ENCODE data around the gene SLC16A1.

The SLC16A1 gene

GRCh38 chr1:112955773-112956543 is at the start of gene SLC16A1:
SLC16A1 (minus strand) TSS chr1:112956196; CDS start chr1:112929308, 26,888 bp downstream.
- DNase-seq (ENCODE audit: low read depth, low spot score), result peak; percentile 63
- TF ChIP-seq CTCF (IDR thresholded peaks at IDR 0.05; ENCODE audit: insufficient read depth, low read length, missing control alignments), result peak; percentile 51
- peak within 1 kb of the TSS; percentile 95 for H3K4me3 ChIP-seq (ENCODE audit: low read depth, low read length)
- ChIA-PET CTCF (interaction anchor here (0.9 to 2.3 kb wide), 11 partner anchors 11 to 240 kb away, joined by 3 to 7 read pairs (median 4); partner anchors contain the start of gene LRIG2), POLR2A (interaction anchor here (0.7 to 1.3 kb wide), 20 partner anchors 12 to 251 kb away, joined by 3 to 15 read pairs (median 5); partner anchors contain the start of gene LRIG2)

- POLR2A ChIA-PET, result no interaction called here
- no peak overlapping the region for H3K4me3 ChIP-seq (ENCODE audit: low read depth, low read length)
- DNase-seq (ENCODE audit: low read depth, low spot score), result no peak
- CTCF ChIA-PET, result interaction anchor here (1.3 to 1.7 kb wide), 2 partner anchors 69 to 287 kb away, joined by 3 to 6 read pairs; partner anchors contain the start of gene LRIG2
- no peak for TF ChIP-seq CTCF (IDR thresholded peaks at IDR 0.05; ENCODE audit: insufficient read depth, low read length, missing control alignments)
Measured at GRCh38 chr1:113003751-113004690, 48.0 kb upstream of the SLC16A1 start.

GRCh38 chr1:113002297-113002696 is 46.3 kb upstream of the SLC16A1 start:
- ChIA-PET POLR2A (no interaction called here), CTCF (interaction anchor here (1.7 kb wide), 1 partner anchor 70 kb away, joined by 6 read pairs; the partner anchor contains the start of gene LRIG2)
- DNase-seq (ENCODE audit: low read depth, low spot score), result no peak
- no peak overlapping the region for H3K4me3 ChIP-seq (ENCODE audit: low read depth, low read length)
- TF ChIP-seq CTCF (IDR thresholded peaks at IDR 0.05; ENCODE audit: insufficient read depth, low read length, missing control alignments), result no peak

GRCh38 chr1:112998592-112999235 is 42.7 kb upstream of the SLC16A1 start:
- peak; percentile 78 for DNase-seq (ENCODE audit: low read depth, low spot score)
- no peak overlapping the region for H3K4me3 ChIP-seq (ENCODE audit: low read depth, low read length)
- ChIA-PET CTCF (interaction anchor here (0.7 to 1.5 kb wide), 2 partner anchors 74 to 160 kb away, joined by 3 to 6 read pairs; partner anchors contain the start of gene LRIG2), POLR2A (no interaction called here)
- no peak for TF ChIP-seq CTCF (IDR thresholded peaks at IDR 0.05; ENCODE audit: insufficient read depth, low read length, missing control alignments)

- ChIA-PET POLR2A (interaction anchor here (0.6 kb wide), 1 partner anchor 27 kb away, joined by 3 read pairs; no protein-coding TSS in a partner anchor), CTCF (interaction anchor here (1.5 kb wide), 1 partner anchor 75 kb away, joined by 6 read pairs; the partner anchor contains the start of gene LRIG2)
- DNase-seq (ENCODE audit: low read depth, low spot score), result no peak
- H3K4me3 ChIP-seq (ENCODE audit: low read depth, low read length), result no peak overlapping the region
- no peak for TF ChIP-seq CTCF (IDR thresholded peaks at IDR 0.05; ENCODE audit: insufficient read depth, low read length, missing control alignments)
Measured at GRCh38 chr1:112997781-112998180, 41.8 kb upstream of the SLC16A1 start.
